Ecto neural progenitor cell (in vitro differentiated cells): ENCODE measurements around the gene FGF4.
A peak's percentile ranks its signal among the peaks of the same experiment; 100 is the strongest.

Source experiments
- DNase-seq: peaks from one replicate; pipeline ENCODE4 v3.0.0-alpha.2; 2018; ENCODE audit warnings: low spot score

The FGF4 gene

DNA sequence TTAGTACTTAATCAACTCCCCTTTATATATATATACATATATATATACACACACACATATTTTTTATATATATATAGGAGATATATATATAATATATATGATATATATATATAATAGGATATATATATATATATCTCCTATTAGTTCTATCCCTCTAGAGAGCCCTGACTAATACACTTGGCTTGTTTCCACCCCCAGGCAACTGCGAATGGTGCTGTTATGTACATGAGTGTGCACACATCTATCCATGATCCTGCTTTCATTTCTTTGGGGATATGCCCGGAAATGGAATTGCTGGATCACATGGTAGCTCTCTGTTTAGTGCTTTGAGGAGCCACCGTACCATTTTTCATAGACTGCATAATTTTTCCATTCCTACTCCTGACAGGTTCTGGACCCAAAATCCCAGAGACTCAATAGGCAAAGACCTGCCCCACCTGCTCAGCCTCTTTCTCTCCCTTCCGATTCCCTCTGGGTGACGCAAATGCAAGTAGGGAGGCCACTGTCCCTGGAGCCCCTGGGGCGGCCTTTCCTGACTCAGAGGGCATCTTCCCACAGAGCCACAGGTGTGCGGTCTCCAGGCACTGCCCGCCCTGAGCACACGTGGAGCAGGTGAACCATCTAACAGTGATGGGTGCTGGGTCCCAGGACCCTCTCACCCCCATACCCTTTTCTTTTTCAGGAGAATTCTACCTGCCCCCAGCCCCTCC is 32.1 kb upstream of the FGF4 start:
- DNase-seq, result no peak

GRCh38 chr11:69804769-69805508 is 29.8 kb upstream of the FGF4 start:
- no peak for DNase-seq

GRCh38 chr11:69803604-69804218 is 28.6 kb upstream of the FGF4 start:
- DNase-seq, result no peak

GRCh38 chr11:69803022-69803421 is 27.9 kb upstream of the FGF4 start:
- DNase-seq, result no peak

DNA sequence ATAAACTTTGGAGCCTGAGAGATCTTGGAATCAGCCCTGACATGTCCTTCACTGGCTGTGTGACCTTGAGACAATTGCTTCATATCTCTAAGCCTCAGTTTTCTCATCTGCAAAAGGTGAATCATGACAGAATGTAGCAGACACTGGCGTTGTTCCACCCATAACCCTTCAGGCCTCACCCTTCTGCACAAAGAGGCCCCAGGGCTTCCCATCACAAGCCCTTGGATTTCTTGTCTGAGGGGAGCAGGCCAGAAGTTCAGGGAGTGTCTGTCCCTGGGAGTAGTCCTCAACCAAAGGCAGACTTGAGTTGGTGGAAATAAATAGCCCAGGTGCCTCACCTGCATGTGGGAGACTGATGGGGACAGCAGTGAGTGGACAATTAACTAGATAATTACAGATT is 27.4 kb upstream of the FGF4 start:
- no peak for DNase-seq

- DNase-seq, result peak; percentile 76
Observed at GRCh38 chr11:69801513-69802335, 26.6 kb upstream of the FGF4 start.

DNA sequence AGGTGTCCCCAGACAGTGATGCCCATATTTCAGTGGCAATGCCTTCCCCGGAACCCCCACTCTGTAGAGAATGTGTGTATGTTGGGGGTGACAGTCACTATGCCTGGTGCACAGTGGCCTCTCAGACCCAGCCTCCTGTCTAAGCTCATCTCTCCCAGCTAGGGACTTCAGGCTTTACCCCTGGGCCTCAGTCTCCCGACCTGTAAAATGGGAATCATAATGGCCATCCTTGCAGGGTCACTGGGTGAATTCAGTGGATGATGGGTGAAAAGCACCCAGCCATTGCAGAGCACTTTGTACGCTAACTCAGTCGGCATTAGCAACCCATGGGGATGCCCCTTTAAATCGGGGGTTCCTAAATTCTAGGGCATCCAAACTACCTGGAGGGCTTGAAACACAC is 25.1 kb upstream of the FGF4 start:
- DNase-seq, result no peak

DNA sequence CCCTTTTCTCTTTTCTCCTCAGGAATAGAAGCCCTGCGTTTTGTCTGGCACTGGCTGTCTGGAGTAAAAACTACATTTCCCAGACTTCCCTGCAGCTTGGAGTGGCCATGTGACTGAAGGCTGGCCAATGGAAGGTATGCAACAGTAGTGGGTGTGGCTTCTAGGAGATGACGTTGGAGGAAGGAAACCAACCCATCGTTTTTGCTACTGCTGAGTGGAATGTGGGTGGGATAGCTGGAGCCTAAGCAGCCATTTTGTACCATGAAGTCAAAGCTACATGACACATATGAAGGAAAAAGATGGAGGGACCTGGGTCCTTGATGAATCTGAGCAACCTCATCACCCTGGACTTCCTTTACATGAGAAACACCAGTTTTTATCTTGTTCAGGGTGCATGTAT is 24.4 kb upstream of the FGF4 start:
- no peak for DNase-seq

- no peak for DNase-seq
Observed at GRCh38 chr11:69799097-69799496, 24.0 kb upstream of the FGF4 start.

DNA sequence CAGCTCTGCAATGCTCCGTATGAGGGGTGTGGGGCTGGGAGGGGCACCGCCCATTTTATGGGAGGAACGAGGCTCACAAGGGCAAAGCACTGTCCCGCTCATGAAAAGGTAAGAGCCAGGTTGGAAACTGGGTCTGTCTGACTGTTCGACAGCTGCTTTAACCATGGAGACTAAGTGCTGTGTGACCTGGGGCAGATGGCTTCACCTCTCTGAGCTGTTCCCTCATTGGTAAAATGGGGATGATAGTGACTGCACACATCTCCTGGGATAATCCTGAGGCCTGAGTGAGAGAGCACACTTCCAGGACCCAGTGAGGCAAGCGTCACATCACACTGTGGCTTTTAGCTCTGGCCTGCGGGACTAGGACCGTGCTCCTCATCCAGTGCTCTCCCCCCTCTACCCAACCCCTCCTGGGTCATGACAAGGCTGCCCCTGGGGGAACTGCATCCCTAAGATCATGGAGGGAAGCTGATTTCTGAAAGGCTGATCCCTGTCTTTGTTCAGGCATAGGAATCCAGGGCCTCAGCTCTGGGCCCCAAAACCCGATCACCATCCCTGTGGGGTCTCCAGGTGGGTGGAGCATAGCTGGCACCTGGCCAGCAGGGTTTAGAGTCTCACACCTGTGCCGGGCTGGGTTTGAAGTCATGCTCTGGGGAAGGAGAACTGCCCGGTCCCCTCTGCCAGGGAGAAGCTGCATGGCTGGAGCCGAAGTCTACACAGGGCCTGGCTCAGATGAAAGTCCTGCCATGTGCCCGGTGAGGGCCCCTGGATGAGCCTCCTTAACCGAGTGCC is 22.8 kb upstream of the FGF4 start:
- DNase-seq, result no peak

DNA sequence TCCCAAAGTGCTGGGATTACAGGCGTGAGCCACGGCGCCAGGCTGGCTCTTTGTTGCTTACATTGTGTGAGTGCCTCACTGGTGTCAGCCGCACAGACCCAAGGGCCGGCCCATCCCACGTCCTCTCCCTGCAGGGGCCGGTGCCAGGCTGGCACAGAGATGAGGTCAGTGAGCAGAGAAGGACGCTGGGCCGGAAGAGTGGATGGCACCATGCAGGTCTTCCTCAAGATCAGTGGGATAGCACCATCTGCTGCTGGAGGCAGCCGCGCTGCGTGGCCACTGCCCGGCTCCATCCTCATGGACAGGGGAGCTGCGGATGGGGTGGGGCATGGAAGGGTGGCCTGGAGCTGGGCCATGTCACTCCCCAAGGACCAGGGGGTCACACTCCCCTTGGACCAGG is 22.0 kb upstream of the FGF4 start:
- no peak for DNase-seq

GRCh38 chr11:69796063-69796462 is 20.9 kb upstream of the FGF4 start:
- no peak for DNase-seq

GRCh38 chr11:69791276-69792180 is 16.4 kb upstream of the FGF4 start:
- no peak for DNase-seq

DNA sequence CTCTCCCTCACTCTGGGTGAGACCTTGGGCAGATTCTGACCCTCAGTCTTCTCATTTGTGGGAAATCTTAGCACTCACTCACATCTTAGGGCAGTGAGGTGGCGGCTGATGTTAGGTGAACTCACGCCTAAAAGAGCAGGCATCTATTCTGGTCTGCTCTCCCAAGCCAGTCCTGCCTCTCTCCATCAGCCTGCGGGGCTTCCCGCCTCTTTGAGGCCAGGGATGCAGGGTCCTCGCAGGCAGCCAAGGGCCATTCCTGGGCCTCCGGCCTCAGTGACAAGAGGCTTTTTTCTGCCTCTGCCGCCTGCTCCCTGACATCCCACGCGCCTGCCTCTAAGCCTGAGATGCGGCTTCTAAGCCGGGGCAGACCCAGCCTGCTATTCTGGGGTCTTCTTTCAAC is 13.8 kb upstream of the FGF4 start:
- no peak for DNase-seq

GRCh38 chr11:69787906-69788305 is 12.8 kb upstream of the FGF4 start:
- DNase-seq, result no peak

DNA sequence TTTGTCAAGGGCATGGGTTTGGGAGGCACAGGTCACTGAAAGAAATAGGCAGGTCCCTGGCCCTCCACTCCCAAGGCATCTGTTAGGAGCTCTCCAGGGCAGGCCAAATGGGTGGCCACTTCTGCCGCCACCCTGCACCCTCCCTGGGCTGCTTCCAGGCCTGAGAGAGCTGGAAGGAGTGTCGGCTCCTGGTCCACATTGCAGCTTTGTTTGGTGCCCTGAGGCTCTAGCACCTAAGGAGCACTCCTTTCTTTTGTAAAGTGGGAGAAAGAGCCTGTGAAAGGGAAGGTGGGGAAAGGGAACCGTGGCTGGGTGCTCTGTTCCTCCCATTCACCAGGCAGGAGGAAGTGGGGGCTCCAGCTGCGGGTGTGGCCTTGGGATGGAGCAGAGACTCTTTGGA is 12.3 kb upstream of the FGF4 start:
- no peak for DNase-seq

DNA sequence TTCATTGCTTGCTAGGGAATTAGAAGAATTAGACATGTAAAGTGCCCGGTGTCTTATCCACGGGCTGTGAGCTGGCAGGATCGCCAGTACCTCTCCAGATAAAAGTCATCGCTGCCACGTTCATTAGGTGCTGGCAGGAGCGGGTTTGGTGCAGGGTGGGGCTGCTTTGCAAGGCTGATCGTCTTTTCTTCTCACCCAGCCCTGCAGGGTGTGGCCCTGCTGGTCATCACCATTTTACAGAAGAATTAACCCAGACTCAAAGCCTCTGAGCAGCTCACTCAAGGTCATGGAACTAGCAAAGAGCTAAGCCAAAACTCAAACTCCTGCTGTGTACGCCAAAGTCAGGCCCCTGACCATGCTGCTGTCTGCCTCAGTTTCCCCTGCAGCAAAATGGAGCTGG is 6.1 kb upstream of the FGF4 start:
- DNase-seq, result no peak

DNA sequence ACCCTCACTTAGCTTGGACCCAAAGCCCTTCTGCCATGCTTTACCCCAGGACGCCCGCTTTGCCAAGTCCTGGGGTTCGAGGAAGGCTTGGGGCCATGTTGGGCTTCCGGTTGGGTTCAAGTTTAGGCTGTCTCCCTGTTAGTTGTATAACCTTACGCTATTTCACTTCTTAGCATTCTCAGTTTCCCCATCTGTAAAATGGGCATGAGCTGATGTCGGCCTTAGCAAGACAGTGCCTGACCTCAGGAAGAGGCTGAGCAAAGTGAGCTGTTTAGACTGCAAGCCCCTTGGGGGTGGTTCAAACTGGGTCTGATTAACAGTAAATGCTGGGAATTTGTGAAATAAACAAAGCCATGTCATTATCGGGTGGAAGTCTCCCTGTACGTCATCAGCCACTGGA is 3.2 kb upstream of the FGF4 start:
- no peak for DNase-seq

GRCh38 chr11:69774354-69775162 is 583 bp downstream of the FGF4 start:
- DNase-seq, result peak; percentile 64
